Sigmoid colon (tissue), 7 donors: Measurements from ENCODE around the gene NR6A1. TPM values are rescaled to one million over a fixed set of nuclear protein-coding genes. Genes with fewer than 3 reads are reported as not detected.
A peak's percentile ranks its signal among the peaks of the same experiment; 100 is the strongest.

Experiments used
- DNase-seq: peaks from one replicate; pipeline ENCODE4 v3.0.0-alpha.2; 2019
- H3K27ac ChIP-seq, 4 donors: fragments of 200-600 bp; sonication (generic); one replicate each; pipeline ENCODE4 v1.5.1; 2016 to 2019; ENCODE audit warnings: mild to moderate bottlenecking in 1 of 4
- H3K27me3 ChIP-seq, 3 donors: fragments of 200-600 bp; sonication (generic); one replicate each; pipeline ENCODE4 v1.5.1; 2019; ENCODE audit warnings: mild to moderate bottlenecking in 1 of 3
- H3K36me3 ChIP-seq, 4 donors: fragments of 200-600 bp; sonication (generic); one replicate each; pipeline ENCODE4 v1.5.1; 2016 to 2019
- H3K4me1 ChIP-seq, 4 donors: fragments of 200-600 bp; sonication (generic); one replicate each; pipeline ENCODE4 v1.5.1; 2017 to 2019
- H3K4me3 ChIP-seq, 4 donors: fragments of 200-600 bp; sonication (generic); one replicate each; pipeline ENCODE4 v1.5.1; 2017 to 2019; ENCODE audit warnings: mild to moderate bottlenecking in 2 of 4, moderate library complexity in 1 of 4
- H3K9me3 ChIP-seq, 4 donors: fragments of 200-600 bp in 3 of 4; sonication (generic) in 3 of 4; one replicate each; pipeline versions ENCODE4 v1.5.1 to v1.6.1; 2013 to 2019
- EP300 ChIP-seq, 4 donors: sonication (generic); formaldehyde crosslinking; IDR thresholded peaks; one replicate each; pipeline ENCODE4 v1.6.1; 2017; ENCODE audit warnings: antibody characterized with exemption in 4 of 4
- POLR2A ChIP-seq, 2 donors: fragments of 450-650 bp; IDR thresholded peaks; one replicate each; pipeline ENCODE4 v1.6.1; 2016; ENCODE audit warnings: antibody characterized with exemption in 2 of 2, mild to moderate bottlenecking in 2 of 2, moderate library complexity in 2 of 2
- POLR2AphosphoS5 ChIP-seq, 4 donors: sonication (generic); formaldehyde crosslinking; IDR thresholded peaks; one replicate each; pipeline ENCODE4 v1.6.1; 2017; ENCODE audit warnings: antibody characterized with exemption in 4 of 4
- WGBS, 2 donors: extraction: QIAGEN DNeasy Blood & Tissue Kit; methylation state at CpG; one replicate each; pipeline ENCODE4 v1.1.7; 2013; 5-methylcytosine and 5-hydroxymethylcytosine counted together
- intact Hi-C: fragments of 100-400 bp; cut with DNase I; formaldehyde crosslinking; loops from one replicate; pipeline ENCODE4 v1.15.1; 2023
- polyA plus RNA-seq, 3 donors: library from polyadenylated mRNA; stranded (reverse); fragments of 200-250 nt; gene quantifications; one replicate each; pipeline ENCODE4 v1.2.3, GENCODE V29; 2013
- total RNA-seq, 4 donors: library from RNA; depleted of rRNA; stranded (reverse); fragments of >200 nt; gene quantifications; one replicate each; pipeline ENCODE4 v1.1.0, GENCODE V29; 2016
- TF ChIP-seq, protein P1 (sequence below), 4 experiments: fragments of 450-650 bp in 3 of 4; fragments of 200-600 bp in 1 of 4; IDR thresholded peaks; one replicate each; pipeline ENCODE4 v1.5.1; 2016 to 2019; ENCODE audit warnings: antibody characterized with exemption in 4 of 4, mild to moderate bottlenecking in 3 of 4, moderate library complexity in 2 of 4
- donor health status: healthy with polysubstance abuse.
- donor health status: Bipolar disorder and iron deficiency.
- donor health status: healthy.

The NR6A1 gene
- total and polyA plus RNA-seq, 7 donors = 0.60 to 3.0 (median 1.8) TPM

DNA sequence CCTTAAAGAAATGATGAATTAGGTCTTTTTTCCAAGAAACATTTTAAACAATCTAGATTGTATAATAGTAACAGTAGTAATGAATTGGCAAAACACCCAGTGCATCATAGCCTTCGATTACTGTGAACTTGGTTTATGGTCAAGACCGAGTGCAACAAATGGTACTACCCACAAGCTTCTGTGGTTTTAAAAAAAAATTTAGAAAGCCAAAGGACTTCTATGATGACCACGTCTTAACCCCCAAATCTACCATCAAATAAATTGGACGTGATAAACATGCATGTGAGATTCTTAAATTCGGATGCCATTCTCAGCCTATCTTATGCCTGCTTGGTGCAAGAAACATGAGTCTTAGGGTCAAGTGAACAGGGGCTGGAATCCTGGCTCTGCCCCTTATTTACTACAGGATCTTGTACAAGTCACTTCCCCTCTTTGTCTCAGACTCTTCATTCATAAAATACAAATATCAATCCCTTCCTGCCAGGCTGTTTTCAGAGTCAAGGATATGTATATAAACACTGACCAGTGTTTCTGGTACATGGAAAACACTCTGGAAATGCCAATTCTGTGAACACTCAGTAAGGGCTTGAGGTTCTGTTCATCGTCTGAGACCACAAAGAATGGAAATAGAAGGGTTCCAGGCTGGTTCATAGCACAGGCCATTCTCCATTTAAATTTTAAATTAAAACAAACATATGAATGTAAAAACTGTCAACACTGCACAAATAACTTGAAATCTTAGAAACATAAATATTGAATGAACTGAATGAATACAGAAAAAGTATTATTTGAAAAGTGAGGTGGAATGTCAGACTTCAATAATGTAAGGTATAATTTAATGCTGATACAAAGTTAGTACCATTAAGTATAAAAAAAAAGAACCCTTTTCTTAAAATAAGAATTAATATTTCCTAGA, 107.8 kb downstream of the NR6A1 start:
- no peak for DNase-seq
- H3K36me3 ChIP-seq = no peaks in the 10 kb centered on the region
- intact Hi-C loops = no loop called here
- H3K4me1 ChIP-seq = peaks cover 0 to 17% (median 11%) of the 10 kb centered on the region in 4 donors
- no peak overlapping the region for H3K4me3 ChIP-seq
- no peaks in the 10 kb centered on the region for H3K27me3 ChIP-seq
- WGBS, 2 donors = 85 to 87% methylated on average over 6 of the region's 6 CpGs
- no peak overlapping the region for H3K27ac ChIP-seq
- H3K9me3 ChIP-seq = no peaks in the 10 kb centered on the region
- TF ChIP-seq EP300 (IDR thresholded peaks at IDR 0.05) (no peak), POLR2A (IDR thresholded peaks at IDR 0.05) (no peak), POLR2AphosphoS5 (IDR thresholded peaks at IDR 0.05) (no peak)
- TF ChIP-seq, protein P1, sequence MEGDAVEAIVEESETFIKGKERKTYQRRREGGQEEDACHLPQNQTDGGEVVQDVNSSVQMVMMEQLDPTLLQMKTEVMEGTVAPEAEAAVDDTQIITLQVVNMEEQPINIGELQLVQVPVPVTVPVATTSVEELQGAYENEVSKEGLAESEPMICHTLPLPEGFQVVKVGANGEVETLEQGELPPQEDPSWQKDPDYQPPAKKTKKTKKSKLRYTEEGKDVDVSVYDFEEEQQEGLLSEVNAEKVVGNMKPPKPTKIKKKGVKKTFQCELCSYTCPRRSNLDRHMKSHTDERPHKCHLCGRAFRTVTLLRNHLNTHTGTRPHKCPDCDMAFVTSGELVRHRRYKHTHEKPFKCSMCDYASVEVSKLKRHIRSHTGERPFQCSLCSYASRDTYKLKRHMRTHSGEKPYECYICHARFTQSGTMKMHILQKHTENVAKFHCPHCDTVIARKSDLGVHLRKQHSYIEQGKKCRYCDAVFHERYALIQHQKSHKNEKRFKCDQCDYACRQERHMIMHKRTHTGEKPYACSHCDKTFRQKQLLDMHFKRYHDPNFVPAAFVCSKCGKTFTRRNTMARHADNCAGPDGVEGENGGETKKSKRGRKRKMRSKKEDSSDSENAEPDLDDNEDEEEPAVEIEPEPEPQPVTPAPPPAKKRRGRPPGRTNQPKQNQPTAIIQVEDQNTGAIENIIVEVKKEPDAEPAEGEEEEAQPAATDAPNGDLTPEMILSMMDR (IDR thresholded peaks at IDR 0.05) = no peak

DNA sequence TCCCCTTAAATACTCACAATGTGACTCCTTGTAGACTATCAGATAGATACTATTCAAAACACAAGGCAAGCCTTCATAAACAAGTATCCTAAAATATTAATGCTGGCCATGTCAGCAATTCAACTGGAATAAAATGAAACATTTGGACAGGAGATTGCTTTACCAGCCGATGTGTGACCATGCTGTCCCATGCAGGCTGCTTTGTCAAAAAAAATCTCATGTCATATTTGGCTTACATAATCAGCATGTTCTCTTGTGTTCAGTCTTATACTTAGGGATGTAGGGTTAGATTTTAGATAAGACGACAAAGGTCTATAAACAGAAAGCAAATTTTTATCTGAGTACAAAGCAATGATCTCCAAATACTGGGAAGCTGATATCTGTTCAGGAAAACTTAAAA, 108.5 kb downstream of the NR6A1 start:
- Histone ChIP-seq H3K4me1 (peaks cover 0 to 17% (median 14%) of the 10 kb centered on the region in 4 donors), H3K27me3 (no peaks in the 10 kb centered on the region), H3K36me3 (no peaks in the 10 kb centered on the region), H3K4me3 (no peak overlapping the region), H3K9me3 (no peaks in the 10 kb centered on the region), H3K27ac (no peak overlapping the region)
- TF ChIP-seq, protein P1 (IDR thresholded peaks at IDR 0.05) = no peak
- TF ChIP-seq POLR2AphosphoS5 (IDR thresholded peaks at IDR 0.05) = no peak
- no peak for TF ChIP-seq POLR2A (IDR thresholded peaks at IDR 0.05)
- TF ChIP-seq EP300 (IDR thresholded peaks at IDR 0.05) = no peak
- no peak for DNase-seq
- intact Hi-C loops = no loop called here
- WGBS, 2 donors = 76 to 78% methylated on average over 2 of the region's 2 CpGs

DNA sequence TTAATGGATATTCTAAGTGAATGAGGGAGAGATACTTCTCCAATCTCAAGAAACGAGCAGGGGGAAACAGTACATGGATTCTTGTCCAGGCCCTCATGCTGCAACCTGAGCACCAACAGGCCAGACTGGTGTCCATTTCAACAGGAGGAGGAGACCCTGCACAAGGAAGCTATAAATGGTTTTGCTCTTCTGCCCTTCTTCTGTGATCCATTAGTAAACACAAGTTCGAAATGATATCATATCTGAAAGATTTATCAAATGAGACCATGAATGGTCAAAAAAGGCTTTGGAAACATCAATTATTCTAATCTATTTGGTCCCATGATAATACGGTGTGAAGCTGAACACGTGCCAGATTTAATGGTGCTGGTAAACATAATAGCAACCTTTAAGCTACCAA, 109.8 kb downstream of the NR6A1 start:
- intact Hi-C loops = no loop called here
- H3K9me3 ChIP-seq = no peaks in the 10 kb centered on the region
- TF ChIP-seq POLR2AphosphoS5 (IDR thresholded peaks at IDR 0.05) = no peak
- TF ChIP-seq, protein P1 (IDR thresholded peaks at IDR 0.05) = no peak
- no peak for TF ChIP-seq EP300 (IDR thresholded peaks at IDR 0.05)
- no peak for TF ChIP-seq POLR2A (IDR thresholded peaks at IDR 0.05)
- DNase-seq = no peak
- 29 to 72% methylated on average over 4 of the region's 4 CpGs for WGBS, 2 donors
- no peak overlapping the region for H3K27ac ChIP-seq
- H3K27me3 ChIP-seq = no peaks in the 10 kb centered on the region
- no peak overlapping the region for H3K4me3 ChIP-seq
- no peaks in the 10 kb centered on the region for H3K36me3 ChIP-seq
- H3K4me1 ChIP-seq = peaks cover 0 to 17% (median 14%) of the 10 kb centered on the region in 4 donors

DNA sequence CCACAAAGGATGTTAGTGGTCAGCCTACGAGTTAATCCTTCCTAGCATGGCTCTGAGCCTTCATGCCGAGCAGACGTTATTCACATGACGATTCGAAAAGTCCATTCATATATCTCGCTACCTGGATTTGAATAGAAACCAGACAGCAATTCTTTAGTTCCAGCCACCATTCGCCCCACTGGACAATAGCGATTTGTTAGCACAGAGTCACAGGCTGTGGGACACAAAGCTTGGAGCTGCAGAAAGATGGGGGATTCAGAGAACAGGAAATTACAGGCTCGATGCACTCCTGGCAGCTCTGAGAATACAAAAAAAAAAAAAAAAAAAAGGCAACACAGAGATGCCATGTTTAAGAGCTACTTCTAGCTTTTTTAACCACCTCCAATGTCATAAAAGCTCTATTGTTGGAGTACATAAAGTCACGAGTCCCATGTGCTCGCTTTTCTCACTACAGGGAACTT, 110.7 kb downstream of the NR6A1 start:
- TF ChIP-seq POLR2AphosphoS5 (IDR thresholded peaks at IDR 0.05) (no peak), EP300 (IDR thresholded peaks at IDR 0.05) (no peak), POLR2A (IDR thresholded peaks at IDR 0.05) (no peak)
- TF ChIP-seq, protein P1 (IDR thresholded peaks at IDR 0.05) = no peak
- H3K27me3 ChIP-seq = no peaks in the 10 kb centered on the region
- H3K9me3 ChIP-seq = no peaks in the 10 kb centered on the region
- 3 to 5% methylated on average over 11 of the region's 11 CpGs for WGBS, 2 donors
- no peak for DNase-seq
- peak overlapping the region in 3 of 4 donors; percentile 77 to 84 (median 78) for H3K27ac ChIP-seq
- peaks cover 0 to 17% (median 14%) of the 10 kb centered on the region in 4 donors for H3K4me1 ChIP-seq
- H3K4me3 ChIP-seq = peak overlapping the region; percentile 44 to 56 (median 50)
- intact Hi-C loops = no loop called here
- H3K36me3 ChIP-seq = no peaks in the 10 kb centered on the region
